Fibroblast of peridontal ligament (primary cell): ENCODE results near the gene DCTN1.

Experiments used
- DNase-seq: peaks from one replicate; pipeline ENCODE4 v3.0.0-alpha.2; 2010; ENCODE audit errors: extremely low read depth

Gene DCTN1

GRCh38 chr2:74413001-74413698, 33.0 kb upstream of the DCTN1 start:
- no peak for DNase-seq

GRCh38 chr2:74407682-74408081, 27.6 kb upstream of the DCTN1 start:
- no peak for DNase-seq

- no peak for DNase-seq
Observed at GRCh38 chr2:74406035-74406434, 25.9 kb upstream of the DCTN1 start.

- DNase-seq, result no peak
Observed at GRCh38 chr2:74401891-74402290, 21.8 kb upstream of the DCTN1 start.

GRCh38 chr2:74399785-74400184, 19.7 kb upstream of the DCTN1 start:
- DNase-seq, result peak; percentile 56

GRCh38 chr2:74396149-74396548, 16.0 kb upstream of the DCTN1 start:
- DNase-seq, result no peak

GRCh38 chr2:74393525-74393924, 13.4 kb upstream of the DCTN1 start:
- DNase-seq, result no peak

- DNase-seq, result no peak
Observed at GRCh38 chr2:74392449-74392743, 12.3 kb upstream of the DCTN1 start.

GRCh38 chr2:74391580-74392448, 11.7 kb upstream of the DCTN1 start:
- DNase-seq, result peak; percentile 90

GRCh38 chr2:74391209-74391579, 11.1 kb upstream of the DCTN1 start:
- peak; percentile 35 for DNase-seq

- DNase-seq, result no peak
Observed at GRCh38 chr2:74390606-74391005, 10.5 kb upstream of the DCTN1 start.

- peak; percentile 59 for DNase-seq
Observed at GRCh38 chr2:74387346-74387745, 7.2 kb upstream of the DCTN1 start.

- DNase-seq, result peak; percentile 27
Observed at GRCh38 chr2:74385396-74385795, 5.3 kb upstream of the DCTN1 start.

- DNase-seq, result peak; percentile 31
Observed at GRCh38 chr2:74384051-74384450, 3.9 kb upstream of the DCTN1 start.

- DNase-seq, result peak; percentile 66
Observed at GRCh38 chr2:74383254-74383653, 3.1 kb upstream of the DCTN1 start.

- no peak for DNase-seq
Observed at GRCh38 chr2:74381751-74382150, 1.6 kb upstream of the DCTN1 start.

- DNase-seq, result no peak
Observed at GRCh38 chr2:74378007-74378406, 2.1 kb downstream of the DCTN1 start.

- no peak for DNase-seq
Observed at GRCh38 chr2:74375838-74376237, 4.3 kb downstream of the DCTN1 start.

GRCh38 chr2:74374509-74375205, 5.5 kb downstream of the DCTN1 start:
- DNase-seq, result peak; percentile 79

GRCh38 chr2:74373985-74374384, 6.1 kb downstream of the DCTN1 start:
- DNase-seq, result no peak

- peak; percentile 49 for DNase-seq
Observed at GRCh38 chr2:74373221-74373676, 6.9 kb downstream of the DCTN1 start.

- DNase-seq, result no peak
Observed at GRCh38 chr2:74372674-74373073, 7.4 kb downstream of the DCTN1 start.

GRCh38 chr2:74371421-74371820, 8.7 kb downstream of the DCTN1 start:
- DNase-seq, result no peak
